Calu3 (cell line): ENCODE data around the gene SH3BGRL3. TPM values are rescaled to one million over a fixed set of nuclear protein-coding genes. Genes with fewer than 3 reads are reported as not detected.

Experiments used
- BruUV-seq: library from RNA; stranded (reverse); fragments of 400-500 nt; replicated peaks from 2 replicates; lab custom pipeline; 2021; lab: Mats Ljungman, UMichigan
- CTCF ChIA-PET: fragments of 300-600 bp; sonication (Branson Sonifier 250); formaldehyde crosslinking; loops from one replicate; lab custom pipeline; 2022; ENCODE audit warnings: antibody characterized with exemption; lab: Charles Lee
- DNase-seq: peaks from one replicate; pipeline ENCODE4 v3.0.0; 2022
- H3K27ac Mint-ChIP-seq: one replicate; pipeline ENCODE4 v1.8.0; 2022; ENCODE audit warnings: mixed read lengths; ENCODE audit not compliant: unreplicated experiment
- H3K27me3 Mint-ChIP-seq: one replicate; pipeline ENCODE4 v1.8.0; 2022; ENCODE audit warnings: mixed read lengths; ENCODE audit not compliant: unreplicated experiment
- H3K36me3 Mint-ChIP-seq: one replicate; pipeline ENCODE4 v1.8.0; 2022; ENCODE audit warnings: mild to moderate bottlenecking, moderate library complexity, mixed read lengths; ENCODE audit not compliant: insufficient read depth, unreplicated experiment
- H3K4me1 Mint-ChIP-seq: one replicate; pipeline ENCODE4 v1.8.0; 2022; ENCODE audit warnings: mild to moderate bottlenecking, low read depth, mixed read lengths; ENCODE audit not compliant: unreplicated experiment
- H3K4me3 Mint-ChIP-seq: one replicate; pipeline ENCODE4 v1.8.0; 2022; ENCODE audit warnings: mild to moderate bottlenecking, low read depth, moderate library complexity, mixed read lengths; ENCODE audit not compliant: unreplicated experiment
- H3K9me3 Mint-ChIP-seq: one replicate; pipeline ENCODE4 v1.8.0; 2022; ENCODE audit warnings: low read depth, mixed read lengths; ENCODE audit not compliant: unreplicated experiment
- CTCF ChIP-seq: fragments of 200-600 bp; IDR thresholded peaks from one replicate; pipeline ENCODE4 v1.8.0; 2022; ENCODE audit warnings: antibody characterized with exemption; ENCODE audit not compliant: unreplicated experiment
- intact Hi-C: fragments of 100-400 bp; cut with micrococcal nuclease; formaldehyde crosslinking; loops from one replicate; pipeline ENCODE4 v1.10.0; 2022; ENCODE audit not compliant: unreplicated experiment
- total RNA-seq: library from RNA; stranded (reverse); gene quantifications from 2 replicates; pipeline ENCODE4 v1.2.3, GENCODE V29; 2022

SH3BGRL3 gene
- total RNA-seq, 1 experiment from 2014 or later: 74.6 TPM

GRCh38 chr1:26287033-26287711, 7.3 kb downstream of the SH3BGRL3 start:
- Mint-ChIP-seq H3K4me1 (peaks cover 12% of the 10 kb centered on the region), H3K27me3 (no peaks in the 10 kb centered on the region), H3K27ac (no peak overlapping the region), H3K36me3 (peaks cover 22% of the 10 kb centered on the region), H3K4me3 (no peak overlapping the region), H3K9me3 (no peaks in the 10 kb centered on the region)
- DNase-seq: no peak
- BruUV-seq: no TSS peak
- TF ChIP-seq CTCF: no peak
- CTCF ChIA-PET: no interaction called here
- intact Hi-C loops: no loop called here

- Mint-ChIP-seq H3K36me3 (peaks cover 22% of the 10 kb centered on the region), H3K9me3 (no peaks in the 10 kb centered on the region), H3K4me3 (no peak overlapping the region), H3K27ac (no peak overlapping the region), H3K4me1 (peaks cover 12% of the 10 kb centered on the region), H3K27me3 (no peaks in the 10 kb centered on the region)
- BruUV-seq: no TSS peak
- no peak for DNase-seq
- intact Hi-C loops: no loop called here
- TF ChIP-seq CTCF: no peak
- CTCF ChIA-PET: interaction anchor here (0.5 kb wide), 1 partner anchor 7 kb away, joined by 4 read pairs; no protein-coding TSS in a partner anchor
Observed at GRCh38 chr1:26287811-26288210, 7.9 kb downstream of the SH3BGRL3 start.

- H3K4me3 Mint-ChIP-seq: no peak overlapping the region
- intact Hi-C loops: no loop called here
- H3K4me1 Mint-ChIP-seq: peaks cover 12% of the 10 kb centered on the region
- CTCF ChIA-PET: interaction anchor here (0.5 to 0.6 kb wide), 2 partner anchors 8 to 69 kb away, joined by 3 to 4 read pairs; no protein-coding TSS in a partner anchor
- TF ChIP-seq CTCF: no peak
- no peak for DNase-seq
- no peaks in the 10 kb centered on the region for H3K9me3 Mint-ChIP-seq
- no peak overlapping the region for H3K27ac Mint-ChIP-seq
- H3K36me3 Mint-ChIP-seq: peaks cover 15% of the 10 kb centered on the region
- H3K27me3 Mint-ChIP-seq: no peaks in the 10 kb centered on the region
- no TSS peak for BruUV-seq
Observed at GRCh38 chr1:26288311-26288941, 8.5 kb downstream of the SH3BGRL3 start.

DNA sequence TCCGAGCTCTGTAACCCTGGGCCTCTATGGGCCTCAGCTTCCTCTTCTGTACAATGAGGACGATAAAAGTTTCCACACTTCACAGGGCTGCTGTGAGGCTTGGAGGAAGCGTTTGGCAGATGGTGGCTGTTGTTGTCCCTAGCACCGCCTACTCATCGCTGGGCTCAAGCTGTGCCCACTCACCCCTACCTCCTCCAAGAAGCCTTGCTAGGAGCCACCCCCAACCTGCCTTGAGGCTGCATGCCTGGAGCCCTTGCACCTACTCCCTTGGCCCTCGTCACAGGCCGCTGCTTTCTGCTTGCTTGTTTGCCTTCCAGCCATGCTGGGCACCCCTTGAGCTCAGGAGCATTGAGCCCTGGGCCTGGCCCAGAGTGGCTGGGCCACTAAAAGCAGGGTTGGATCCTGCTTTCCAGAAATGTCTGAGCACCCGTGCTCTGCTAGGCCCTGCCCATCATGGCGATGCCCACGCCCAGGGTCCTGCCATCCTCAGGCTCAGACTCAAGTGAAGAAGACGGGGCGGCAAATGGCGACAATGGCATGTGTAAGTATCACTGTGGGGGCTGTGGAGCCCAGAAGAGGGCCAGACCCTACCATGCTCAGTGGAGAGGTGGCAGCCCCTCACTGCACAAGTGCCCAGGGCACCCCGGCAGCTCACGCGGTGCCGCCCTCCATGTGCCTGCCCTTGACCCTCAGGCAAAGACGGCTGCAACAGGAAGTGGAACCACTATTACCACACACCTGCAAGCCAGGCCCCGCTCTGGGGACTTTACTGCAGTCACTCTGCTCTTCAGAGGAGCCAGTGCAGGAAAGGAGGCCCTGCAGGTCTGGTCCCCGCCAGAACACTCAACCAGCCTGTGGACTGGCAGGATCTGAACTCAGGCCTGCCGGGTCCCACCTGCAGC, 9.5 kb downstream of the SH3BGRL3 start:
- peaks cover 9% of the 10 kb centered on the region for H3K4me1 Mint-ChIP-seq
- DNase-seq: no peak
- H3K27me3 Mint-ChIP-seq: no peaks in the 10 kb centered on the region

More for the DNA sequence above, 9.5 kb downstream of the SH3BGRL3 start:
- BruUV-seq: no TSS peak
- peaks cover 11% of the 10 kb centered on the region for H3K36me3 Mint-ChIP-seq
- intact Hi-C loops: no loop called here
- no peaks in the 10 kb centered on the region for H3K9me3 Mint-ChIP-seq
- CTCF ChIA-PET: interaction anchor here (0.6 kb wide), 1 partner anchor 68 kb away, joined by 3 read pairs; no protein-coding TSS in a partner anchor
- no peak for TF ChIP-seq CTCF
- H3K4me3 Mint-ChIP-seq: no peak overlapping the region
- H3K27ac Mint-ChIP-seq: no peak overlapping the region
